PC-3 (cell line): ENCODE results near the gene GPR119. TPM values are rescaled to one million over a fixed set of nuclear protein-coding genes. Genes with fewer than 3 reads are reported as not detected.

Source experiments
- ATAC-seq: fragments of 200-7000 bp; cut with Tn5 transposase; 2 replicates; pipeline ENCODE4 v1.9.1; 2020; ENCODE audit warnings: mild to moderate bottlenecking, moderate library complexity
- BruUV-seq: library from RNA; stranded (reverse); fragments of 400-500 nt; replicated peaks from 2 replicates; lab custom pipeline; 2021; lab: Mats Ljungman, UMichigan
- CTCF ChIA-PET: fragments of 300-600 bp; sonication (Branson Sonifier 250); formaldehyde crosslinking; loops from one replicate; lab custom pipeline; 2022; ENCODE audit warnings: antibody characterized with exemption; lab: Charles Lee
- POLR2A ChIA-PET: fragments of 300-600 bp; sonication (Branson Sonifier 250); formaldehyde crosslinking; loops from one replicate; lab custom pipeline; 2022; ENCODE audit warnings: antibody characterized with exemption; ENCODE audit not compliant: unreplicated experiment; lab: Charles Lee
- DNase-seq: peaks from one replicate; pipeline ENCODE4 v3.0.0-alpha.2; 2015
- H2AFZ ChIP-seq: fragments of 300-600 bp; sonication (generic); 2 replicates; pipeline ENCODE4 v1.6.0; 2016; ENCODE audit warnings: antibody characterized with exemption, low read length
- H3F3A ChIP-seq: fragments of 300-600 bp; sonication (generic); one replicate; pipeline ENCODE4 v1.6.0; 2017; ENCODE audit warnings: antibody characterized with exemption, low read length, control low read depth, mild to moderate bottlenecking; ENCODE audit not compliant: unreplicated experiment
- H3K27ac ChIP-seq: fragments of 300-600 bp; sonication (generic); 2 replicates; pipeline ENCODE4 v1.5.1; 2016; ENCODE audit warnings: mild to moderate bottlenecking, low read length
- H3K27me3 ChIP-seq: fragments of 300-600 bp; sonication (generic); 2 replicates; pipeline ENCODE4 v1.6.1; 2016; ENCODE audit warnings: low read length, mixed read lengths
- H3K36me3 ChIP-seq: fragments of 300-600 bp; sonication (generic); 2 replicates; pipeline ENCODE4 v1.6.1; 2016; ENCODE audit warnings: low read depth, mixed run types, low read length, mixed read lengths
- H3K4me1 ChIP-seq: fragments of 300-600 bp; sonication (generic); 2 replicates; pipeline ENCODE4 v1.5.1; 2016; ENCODE audit warnings: low read length; ENCODE audit not compliant: insufficient read depth
- H3K4me2 ChIP-seq: fragments of 300-600 bp; sonication (generic); 2 replicates; pipeline ENCODE4 v1.6.0; 2016; ENCODE audit warnings: low read length
- H3K4me3 ChIP-seq: fragments of 300-600 bp; sonication (generic); 2 replicates; pipeline ENCODE4 v1.5.1; 2016; ENCODE audit warnings: mild to moderate bottlenecking, low read length, mixed read lengths
- H3K79me2 ChIP-seq: fragments of 300-600 bp; sonication (generic); 2 replicates; pipeline ENCODE4 v1.6.1; 2017; ENCODE audit warnings: low read length, mixed read lengths
- H3K9ac ChIP-seq: fragments of 300-600 bp; sonication (generic); 2 replicates; pipeline ENCODE4 v1.6.0; 2016; ENCODE audit warnings: mild to moderate bottlenecking, low read length
- H3K9me2 ChIP-seq: fragments of 300-600 bp; sonication (generic); replicated peaks from 2 replicates; pipeline ENCODE4 v1.6.1; 2016; ENCODE audit warnings: mixed run types, low read length, mixed read lengths
- H3K9me3 ChIP-seq: fragments of 300-600 bp; sonication (generic); 2 replicates; pipeline ENCODE4 v1.6.1; 2016; ENCODE audit warnings: low read length, mixed read lengths
- H4K20me1 ChIP-seq: fragments of 300-600 bp; sonication (generic); 2 replicates; pipeline ENCODE4 v1.6.1; 2016; ENCODE audit warnings: low read length, mixed read lengths
- EZH2 ChIP-seq: fragments of 300-600 bp; sonication (generic); IDR thresholded peaks from one replicate; pipeline ENCODE4 v1.6.1; 2017; ENCODE audit warnings: antibody characterized with exemption, mild to moderate bottlenecking, low read length; ENCODE audit not compliant: unreplicated experiment
- EZH2phosphoT487 ChIP-seq: fragments of 300-600 bp; sonication (generic); IDR thresholded peaks from 2 replicates; pipeline ENCODE4 v1.6.1; 2018; ENCODE audit warnings: mild to moderate bottlenecking, antibody characterized with exemption, low read length, borderline replicate concordance
- intact Hi-C: fragments of 100-400 bp; cut with micrococcal nuclease; formaldehyde crosslinking; loops from 2 replicates; pipeline ENCODE4 v1.9.0; 2023
- total RNA-seq: library from RNA; depleted of rRNA; stranded (reverse); fragments of >200 nt; gene quantifications from 2 replicates; pipeline ENCODE4 v1.2.3, GENCODE V29; 2014
- TF ChIP-seq, protein P1 (sequence below): fragments of 300-600 bp; sonication (generic); conservative IDR thresholded peaks from 2 replicates; pipeline ENCODE4 v1.5.1; 2017; ENCODE audit warnings: antibody characterized with exemption, low read depth, mild to moderate bottlenecking, low read length

GPR119 gene
- total RNA-seq, 1 experiment from 2014 or later = not detected

DNA sequence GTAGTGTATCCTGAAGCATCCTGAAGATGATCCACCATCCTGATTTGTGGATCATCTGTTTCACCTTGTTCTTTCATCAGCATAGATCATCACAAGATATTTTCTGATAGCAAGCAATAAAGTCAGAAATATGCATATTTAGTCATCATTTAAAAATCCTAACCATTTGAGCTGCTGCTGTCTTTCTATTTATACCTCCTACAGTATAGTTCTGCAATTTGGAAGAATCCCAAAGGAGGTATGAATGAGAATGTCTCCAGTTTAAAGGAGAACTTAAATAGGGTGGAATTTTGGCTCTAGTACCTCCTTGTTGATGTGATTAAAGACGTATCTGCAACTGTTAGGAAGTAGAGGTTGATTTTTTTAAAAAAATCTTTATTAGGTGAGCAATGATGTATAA, 38.2 kb downstream of the GPR119 start:
- no TSS peak for BruUV-seq
- no peak for DNase-seq
- Histone ChIP-seq H3K36me3 (peaks cover 8% of the 10 kb centered on the region), H3K9ac (no peak overlapping the region), H3K79me2 (no peaks in the 10 kb centered on the region), H3K4me1 (no peaks in the 10 kb centered on the region), H3K4me2 (no peak overlapping the region), H3K27me3 (no peaks in the 10 kb centered on the region), H3K4me3 (no peak overlapping the region), H4K20me1 (no peaks in the 10 kb centered on the region), H3K27ac (no peak overlapping the region), H2AFZ (no peak overlapping the region), H3F3A (no peaks in the 10 kb centered on the region), H3K9me2 (no peaks in the 10 kb centered on the region), H3K9me3 (no peaks in the 10 kb centered on the region)
- ChIA-PET CTCF (no interaction called here), POLR2A (no interaction called here)
- ATAC-seq = peak; percentile 37
- TF ChIP-seq, protein P1, sequence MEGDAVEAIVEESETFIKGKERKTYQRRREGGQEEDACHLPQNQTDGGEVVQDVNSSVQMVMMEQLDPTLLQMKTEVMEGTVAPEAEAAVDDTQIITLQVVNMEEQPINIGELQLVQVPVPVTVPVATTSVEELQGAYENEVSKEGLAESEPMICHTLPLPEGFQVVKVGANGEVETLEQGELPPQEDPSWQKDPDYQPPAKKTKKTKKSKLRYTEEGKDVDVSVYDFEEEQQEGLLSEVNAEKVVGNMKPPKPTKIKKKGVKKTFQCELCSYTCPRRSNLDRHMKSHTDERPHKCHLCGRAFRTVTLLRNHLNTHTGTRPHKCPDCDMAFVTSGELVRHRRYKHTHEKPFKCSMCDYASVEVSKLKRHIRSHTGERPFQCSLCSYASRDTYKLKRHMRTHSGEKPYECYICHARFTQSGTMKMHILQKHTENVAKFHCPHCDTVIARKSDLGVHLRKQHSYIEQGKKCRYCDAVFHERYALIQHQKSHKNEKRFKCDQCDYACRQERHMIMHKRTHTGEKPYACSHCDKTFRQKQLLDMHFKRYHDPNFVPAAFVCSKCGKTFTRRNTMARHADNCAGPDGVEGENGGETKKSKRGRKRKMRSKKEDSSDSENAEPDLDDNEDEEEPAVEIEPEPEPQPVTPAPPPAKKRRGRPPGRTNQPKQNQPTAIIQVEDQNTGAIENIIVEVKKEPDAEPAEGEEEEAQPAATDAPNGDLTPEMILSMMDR = no peak
- intact Hi-C loops = no loop called here

DNA sequence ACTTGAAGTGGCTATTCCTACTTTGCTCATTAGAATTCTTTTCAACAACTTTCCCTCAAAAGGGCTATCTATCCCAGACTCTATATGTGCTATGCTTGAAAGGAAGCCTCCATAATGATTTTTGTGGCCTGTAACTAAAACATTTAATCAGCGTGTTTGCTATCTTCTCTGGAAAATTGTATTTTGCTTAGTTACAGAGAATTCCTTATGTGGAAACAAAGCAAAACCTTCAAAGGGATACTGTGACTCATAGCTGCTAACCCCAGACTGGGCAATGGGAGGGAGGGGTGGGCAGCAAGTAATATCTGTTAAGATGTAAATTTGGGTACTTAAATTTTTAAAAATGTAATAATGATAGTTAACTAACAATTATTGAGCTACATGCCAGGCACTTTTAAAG, 42.1 kb downstream of the GPR119 start:
- H3K4me3 ChIP-seq = no peak overlapping the region
- intact Hi-C loops = no loop called here
- no peak overlapping the region for H2AFZ ChIP-seq
- no peaks in the 10 kb centered on the region for H3K9me3 ChIP-seq
- H3F3A ChIP-seq = no peaks in the 10 kb centered on the region
- H3K79me2 ChIP-seq = no peaks in the 10 kb centered on the region
- H3K4me2 ChIP-seq = no peak overlapping the region
- no TSS peak for BruUV-seq
- peaks cover 9% of the 10 kb centered on the region; the same call in 1 of the 2 replicates for H3K4me1 ChIP-seq
- H3K27ac ChIP-seq = no peak overlapping the region
- DNase-seq = no peak
- ChIA-PET CTCF (no interaction called here), POLR2A (no interaction called here)
- H4K20me1 ChIP-seq = no peaks in the 10 kb centered on the region
- no peaks in the 10 kb centered on the region for H3K27me3 ChIP-seq
- TF ChIP-seq, protein P1 = no peak
- TF ChIP-seq EZH2phosphoT487 (no peak), EZH2 (no peak)
- no peak for ATAC-seq
- H3K36me3 ChIP-seq = no peaks in the 10 kb centered on the region
- no peaks in the 10 kb centered on the region for H3K9me2 ChIP-seq
- H3K9ac ChIP-seq = no peak overlapping the region

DNA sequence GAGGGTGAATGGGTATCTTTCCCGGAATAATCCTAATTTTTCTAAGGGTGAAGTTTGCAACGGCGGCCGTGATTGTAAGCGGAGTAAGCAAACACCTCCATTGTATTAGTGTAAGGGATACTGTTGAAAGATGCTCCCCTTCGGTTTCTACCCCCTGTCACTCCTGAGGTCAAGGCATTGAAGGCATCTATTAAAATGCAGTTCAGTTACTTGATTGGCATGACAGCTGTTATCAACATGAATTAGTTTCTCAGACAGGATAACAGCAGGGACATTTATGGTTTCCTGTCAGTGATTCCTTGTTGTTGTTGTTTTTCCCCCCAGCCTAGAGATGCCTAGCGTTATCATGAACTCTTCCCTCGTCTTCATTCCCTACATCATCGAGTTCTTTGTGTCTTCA, 45.2 kb downstream of the GPR119 start:
- Histone ChIP-seq H3K4me1 (peaks cover 9% of the 10 kb centered on the region; the same call in 1 of the 2 replicates), H3K79me2 (no peaks in the 10 kb centered on the region), H3K4me3 (peak overlapping the region; percentile 98), H3K9me2 (no peaks in the 10 kb centered on the region), H3K9me3 (no peaks in the 10 kb centered on the region), H3K9ac (peak overlapping the region; percentile 91), H3K27ac (no peak overlapping the region), H3F3A (no peaks in the 10 kb centered on the region), H2AFZ (peak overlapping the region; percentile 100), H3K36me3 (no peaks in the 10 kb centered on the region), H3K27me3 (no peaks in the 10 kb centered on the region), H4K20me1 (no peaks in the 10 kb centered on the region), H3K4me2 (peak overlapping the region; percentile 94)
- ChIA-PET POLR2A (no interaction called here), CTCF (no interaction called here)
- intact Hi-C loops = no loop called here
- DNase-seq (no peak), ATAC-seq (no peak; the same call in 1 of the 2 replicates)
- TSS peak; percentile 65 for BruUV-seq
- no peak for TF ChIP-seq EZH2
- TF ChIP-seq EZH2phosphoT487 = no peak
- TF ChIP-seq, protein P1 = no peak
